C4-2B (cell line): ENCODE results near the gene IQGAP2.

ENCODE experiments used
- ZFX ChIP-seq: fragments of 450-650 bp; IDR thresholded peaks from 2 replicates; pipeline ENCODE4 v1.6.1; 2017
- TF ChIP-seq, protein P1 (sequence below): fragments of 450-650 bp; conservative IDR thresholded peaks from 2 replicates; pipeline ENCODE4 v1.5.1; 2017; ENCODE audit warnings: mild to moderate bottlenecking

DNA sequence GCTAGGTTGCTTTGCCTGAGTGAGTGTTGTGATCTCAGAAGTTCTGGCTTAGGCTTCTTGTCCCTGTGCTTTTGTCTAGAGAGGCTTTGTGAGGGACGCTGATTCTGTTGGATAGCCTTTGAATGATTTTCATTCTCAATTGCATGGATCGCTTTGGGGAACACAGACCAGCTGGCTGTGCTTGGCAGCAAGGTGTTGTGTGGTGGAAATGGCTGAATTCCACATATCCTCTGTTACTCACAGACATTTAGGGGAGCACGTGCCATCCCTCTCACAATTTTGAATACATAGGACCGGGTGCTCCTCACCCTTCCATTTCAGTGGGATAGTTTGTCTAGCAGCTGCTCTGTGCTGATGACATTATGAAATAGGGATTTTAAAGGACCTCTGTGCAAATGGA lies 76.2 kb downstream of the IQGAP2 start:
- TF ChIP-seq, protein P1, sequence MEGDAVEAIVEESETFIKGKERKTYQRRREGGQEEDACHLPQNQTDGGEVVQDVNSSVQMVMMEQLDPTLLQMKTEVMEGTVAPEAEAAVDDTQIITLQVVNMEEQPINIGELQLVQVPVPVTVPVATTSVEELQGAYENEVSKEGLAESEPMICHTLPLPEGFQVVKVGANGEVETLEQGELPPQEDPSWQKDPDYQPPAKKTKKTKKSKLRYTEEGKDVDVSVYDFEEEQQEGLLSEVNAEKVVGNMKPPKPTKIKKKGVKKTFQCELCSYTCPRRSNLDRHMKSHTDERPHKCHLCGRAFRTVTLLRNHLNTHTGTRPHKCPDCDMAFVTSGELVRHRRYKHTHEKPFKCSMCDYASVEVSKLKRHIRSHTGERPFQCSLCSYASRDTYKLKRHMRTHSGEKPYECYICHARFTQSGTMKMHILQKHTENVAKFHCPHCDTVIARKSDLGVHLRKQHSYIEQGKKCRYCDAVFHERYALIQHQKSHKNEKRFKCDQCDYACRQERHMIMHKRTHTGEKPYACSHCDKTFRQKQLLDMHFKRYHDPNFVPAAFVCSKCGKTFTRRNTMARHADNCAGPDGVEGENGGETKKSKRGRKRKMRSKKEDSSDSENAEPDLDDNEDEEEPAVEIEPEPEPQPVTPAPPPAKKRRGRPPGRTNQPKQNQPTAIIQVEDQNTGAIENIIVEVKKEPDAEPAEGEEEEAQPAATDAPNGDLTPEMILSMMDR = no peak
- TF ChIP-seq ZFX = no peak
